Right lobe of liver (tissue), 4 donors: ENCODE data around the gene CBX2.

ENCODE experiments used
- CTCF ChIP-seq, 4 donors: fragments of 200-600 bp in 3 of 4; fragments of 450-650 bp in 1 of 4; IDR thresholded peaks; one replicate each; pipeline versions ENCODE4 v1.5.1 to v1.8.0; 2016 to 2022; ENCODE audit warnings: antibody characterized with exemption in 4 of 4, mild to moderate bottlenecking in 2 of 4
- POLR2A ChIP-seq: fragments of 450-650 bp; IDR thresholded peaks from one replicate; pipeline ENCODE4 v1.6.1; 2017; ENCODE audit warnings: antibody characterized with exemption, mild to moderate bottlenecking
- donor health status: DM: no; HTN: no; CAD: no.
- donor health status: DM: no; HTN: no; CAD: no.
- donor health status: DM: no; HTN: yes; CAD: no.

GRCh38 chr17:79760197-79760906 lies 17.6 kb upstream of the CBX2 start:
- TF ChIP-seq CTCF (IDR thresholded peaks at IDR 0.05) (no peak), POLR2A (no peak)
